ENCODE data around the gene SCLT1. TPM values are rescaled to one million over a fixed set of nuclear protein-coding genes. Genes with fewer than 3 reads are reported as not detected.

The SCLT1 gene
- polyA plus RNA-seq, 6 donors from 2014 or later = 0.65 to 9.3 (median 8.6) TPM

Other genes starting within 250 kb of the SCLT1 start
- gene C4orf33, start 2.6 kb upstream of the SCLT1 start, polyA plus RNA-seq (ENCODE audit: low read depth in 6 of 6) = 10 to 100 TPM in 2 of 6 donors, 1 to 10 TPM in 4; 6.1 to 15.8 (median 9.7) TPM